Colonic mucosa (tissue), 4 donors: ENCODE measurements around the gene ZEB2. TPM values are rescaled to one million over a fixed set of nuclear protein-coding genes. Genes with fewer than 3 reads are reported as not detected.

Source experiments
- DNase-seq: peaks from one replicate; pipeline ENCODE4 v3.0.0-alpha.2; 2020
- H3K27ac ChIP-seq: fragments of 200-600 bp; one replicate; pipeline ENCODE4 v1.8.0; 2021
- H3K27me3 ChIP-seq: fragments of 200-600 bp; one replicate; pipeline ENCODE4 v1.8.0; 2021
- H3K36me3 ChIP-seq: fragments of 200-600 bp; one replicate; pipeline ENCODE4 v1.8.0; 2021
- H3K4me1 ChIP-seq: fragments of 200-600 bp; one replicate; pipeline ENCODE4 v1.8.0; 2021; ENCODE audit warnings: mild to moderate bottlenecking
- H3K4me3 ChIP-seq: fragments of 200-600 bp; one replicate; pipeline ENCODE4 v1.8.0; 2021
- H3K9ac ChIP-seq, 2 donors: one replicate each; pipeline ENCODE4 v1.7.0; 2013; ENCODE audit warnings: control low read depth in 2 of 2, low read depth in 2 of 2, low read length in 2 of 2
- H3K9me3 ChIP-seq: fragments of 200-600 bp; one replicate; pipeline ENCODE4 v1.8.0; 2021
- CTCF ChIP-seq: fragments of 200-600 bp; IDR thresholded peaks from one replicate; pipeline ENCODE4 v1.8.0; 2022; ENCODE audit warnings: antibody characterized with exemption, mild to moderate bottlenecking
- intact Hi-C: fragments of 100-400 bp; cut with DNase I; formaldehyde crosslinking; loops from one replicate; pipeline ENCODE4 v1.14.1; 2022
- total RNA-seq, 2 donors: library from RNA; stranded (reverse); fragmentation: NEBNext Ultra II Directional in 1 of 2; extraction: Animal tissue kit (Norgen Biotek cat#: 25700) in 1 of 2; gene quantifications; one replicate each; pipeline ENCODE4 v1.2.1, GENCODE V29; 2021
- donor health status: healthy.
- donor health status: DM: no; HTN: no; CAD: no.
- donor health status: DM: no; HTN: no; CAD: no.

ZEB2 gene
- total RNA-seq, 2 donors from 2014 or later, result 17.4 to 29.6 TPM

- H3K4me3 ChIP-seq, result no peak overlapping the region
- no peak for TF ChIP-seq CTCF
- no peaks in the 10 kb centered on the region for H3K4me1 ChIP-seq
- DNase-seq, result no peak
- no peaks in the 10 kb centered on the region for H3K36me3 ChIP-seq
- H3K27me3 ChIP-seq, result peaks cover 12% of the 10 kb centered on the region
- no peaks in the 10 kb centered on the region for H3K9me3 ChIP-seq
- intact Hi-C loops, result no loop called here
- H3K27ac ChIP-seq, result no peak overlapping the region
- H3K9ac ChIP-seq, result no peak overlapping the region
Observed at GRCh38 chr2:144464730-144465129, 55.2 kb downstream of the ZEB2 start.

GRCh38 chr2:144463266-144463665 is 56.7 kb downstream of the ZEB2 start:
- Histone ChIP-seq H3K9ac (no peak overlapping the region), H3K36me3 (no peaks in the 10 kb centered on the region), H3K27ac (no peak overlapping the region), H3K4me1 (no peaks in the 10 kb centered on the region), H3K4me3 (no peak overlapping the region), H3K27me3 (peaks cover 12% of the 10 kb centered on the region), H3K9me3 (no peaks in the 10 kb centered on the region)
- intact Hi-C loops, result no loop called here
- no peak for TF ChIP-seq CTCF
- no peak for DNase-seq

GRCh38 chr2:144462266-144462665 is 57.7 kb downstream of the ZEB2 start:
- DNase-seq, result no peak
- H3K4me3 ChIP-seq, result no peak overlapping the region
- H3K4me1 ChIP-seq, result no peaks in the 10 kb centered on the region
- H3K9me3 ChIP-seq, result no peaks in the 10 kb centered on the region
- peaks cover 12% of the 10 kb centered on the region for H3K27me3 ChIP-seq
- no peaks in the 10 kb centered on the region for H3K36me3 ChIP-seq
- H3K9ac ChIP-seq, result no peak overlapping the region
- no peak overlapping the region for H3K27ac ChIP-seq
- intact Hi-C loops, result no loop called here
- TF ChIP-seq CTCF, result no peak

GRCh38 chr2:144461308-144461766 is 58.6 kb downstream of the ZEB2 start:
- Histone ChIP-seq H3K27ac (no peak overlapping the region), H3K9ac (no peak overlapping the region), H3K4me1 (no peaks in the 10 kb centered on the region), H3K36me3 (no peaks in the 10 kb centered on the region), H3K4me3 (no peak overlapping the region), H3K9me3 (no peaks in the 10 kb centered on the region), H3K27me3 (peaks cover 5% of the 10 kb centered on the region)
- intact Hi-C loops, result no loop called here
- no peak for TF ChIP-seq CTCF
- DNase-seq, result peak; percentile 47

- Histone ChIP-seq H3K27ac (no peak overlapping the region), H3K9ac (no peak overlapping the region), H3K4me3 (no peak overlapping the region), H3K9me3 (no peaks in the 10 kb centered on the region), H3K27me3 (peaks cover under 1% of the 10 kb centered on the region), H3K36me3 (no peaks in the 10 kb centered on the region), H3K4me1 (no peaks in the 10 kb centered on the region)
- TF ChIP-seq CTCF, result no peak
- DNase-seq, result no peak
- intact Hi-C loops, result no loop called here
Observed at GRCh38 chr2:144460727-144461307, 59.1 kb downstream of the ZEB2 start.
